ENCODE results near the gene CADM4.

CADM4 gene

DNA sequence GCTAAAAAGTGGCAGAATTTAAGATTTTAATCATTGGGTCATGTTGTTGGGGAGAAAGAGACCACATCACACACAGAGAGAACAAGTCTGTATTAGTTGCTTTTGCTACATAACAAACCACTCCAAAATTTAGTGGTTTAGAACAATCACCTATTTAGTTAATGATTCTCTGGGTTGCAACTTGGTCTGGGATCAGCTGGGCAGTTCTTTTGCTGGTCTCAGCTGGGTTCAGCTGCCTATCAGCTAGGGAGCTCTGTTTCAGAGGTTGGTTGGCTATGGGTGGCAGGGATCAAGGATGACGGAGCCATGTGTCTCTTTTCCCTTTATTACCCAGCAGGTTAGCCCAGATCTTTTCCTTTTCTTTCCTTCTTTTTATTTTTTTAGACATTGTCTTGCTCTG, 55.2 kb downstream of the CADM4 start:
- no peak overlapping the region for H3K4me3 ChIP-seq (ENCODE audit: low read length)
- 0 out of 2 replicates have a peak overlapping the region, but pooled peaks have one; percentile 5 for H3K4me2 ChIP-seq (ENCODE audit: low read length)
- H3K4me1 ChIP-seq (ENCODE audit: control insufficient read depth, low read length) = peaks cover 43% of the 10 kb centered on the region
- no peak overlapping the region for H3K27ac ChIP-seq (ENCODE audit: low read depth, low read length)
- no peaks in the 10 kb centered on the region; the same call in 1 of the 2 replicates for H3K36me3 ChIP-seq (ENCODE audit: control insufficient read depth, low read length)
- H3K9me3 ChIP-seq (ENCODE audit: control insufficient read depth, insufficient read depth, low read length) = no peaks in the 10 kb centered on the region
- no peaks in the 10 kb centered on the region for H4K20me1 ChIP-seq (ENCODE audit: control insufficient read depth, insufficient read depth, low read depth, low read length)
- H3K79me2 ChIP-seq (ENCODE audit: control insufficient read depth, low read length) = no peaks in the 10 kb centered on the region
- TF ChIP-seq, protein P1, sequence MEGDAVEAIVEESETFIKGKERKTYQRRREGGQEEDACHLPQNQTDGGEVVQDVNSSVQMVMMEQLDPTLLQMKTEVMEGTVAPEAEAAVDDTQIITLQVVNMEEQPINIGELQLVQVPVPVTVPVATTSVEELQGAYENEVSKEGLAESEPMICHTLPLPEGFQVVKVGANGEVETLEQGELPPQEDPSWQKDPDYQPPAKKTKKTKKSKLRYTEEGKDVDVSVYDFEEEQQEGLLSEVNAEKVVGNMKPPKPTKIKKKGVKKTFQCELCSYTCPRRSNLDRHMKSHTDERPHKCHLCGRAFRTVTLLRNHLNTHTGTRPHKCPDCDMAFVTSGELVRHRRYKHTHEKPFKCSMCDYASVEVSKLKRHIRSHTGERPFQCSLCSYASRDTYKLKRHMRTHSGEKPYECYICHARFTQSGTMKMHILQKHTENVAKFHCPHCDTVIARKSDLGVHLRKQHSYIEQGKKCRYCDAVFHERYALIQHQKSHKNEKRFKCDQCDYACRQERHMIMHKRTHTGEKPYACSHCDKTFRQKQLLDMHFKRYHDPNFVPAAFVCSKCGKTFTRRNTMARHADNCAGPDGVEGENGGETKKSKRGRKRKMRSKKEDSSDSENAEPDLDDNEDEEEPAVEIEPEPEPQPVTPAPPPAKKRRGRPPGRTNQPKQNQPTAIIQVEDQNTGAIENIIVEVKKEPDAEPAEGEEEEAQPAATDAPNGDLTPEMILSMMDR (IDR thresholded peaks at IDR 0.05; ENCODE audit: low read depth, low read length, poor library complexity, severe bottlenecking) = no peak
- no peaks in the 10 kb centered on the region for H3K27me3 ChIP-seq (ENCODE audit: control insufficient read depth, low read length)
- peaks cover 10% of the 10 kb centered on the region for H3F3A ChIP-seq (ENCODE audit: control insufficient read depth, insufficient read depth)
- H3K9me2 ChIP-seq (replicated peaks; ENCODE audit: control insufficient read depth, low read length) = no peaks in the 10 kb centered on the region

DNA sequence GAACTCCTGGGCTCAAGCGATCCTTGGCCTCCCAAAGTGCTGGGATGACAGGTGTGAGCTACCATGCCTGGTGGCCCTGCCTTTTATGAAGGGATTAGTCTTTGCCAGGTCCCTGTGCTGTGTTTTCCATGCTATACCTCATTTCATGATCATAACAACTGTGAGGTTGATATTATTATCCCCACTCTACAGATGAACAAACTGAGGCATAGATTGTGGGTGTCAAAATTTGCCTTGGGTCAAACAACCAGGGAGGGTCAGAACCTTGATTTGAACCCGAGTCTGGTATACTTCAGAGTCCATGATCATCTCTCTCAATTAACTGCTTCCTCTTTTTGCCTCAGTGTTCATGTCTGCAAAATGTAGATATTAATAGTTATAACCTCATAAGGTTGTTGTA, 57.2 kb downstream of the CADM4 start:
- H3K4me2 ChIP-seq (ENCODE audit: low read length) = peak overlapping the region; percentile 46
- no peaks in the 10 kb centered on the region for H3K9me3 ChIP-seq (ENCODE audit: control insufficient read depth, insufficient read depth, low read length)
- H3K36me3 ChIP-seq (ENCODE audit: control insufficient read depth, low read length) = no peaks in the 10 kb centered on the region; the same call in 1 of the 2 replicates
- peaks cover 43% of the 10 kb centered on the region for H3K4me1 ChIP-seq (ENCODE audit: control insufficient read depth, low read length)
- H3K4me3 ChIP-seq (ENCODE audit: low read length) = no peak overlapping the region
- no peak overlapping the region for H3K27ac ChIP-seq (ENCODE audit: low read depth, low read length)
- H3K27me3 ChIP-seq (ENCODE audit: control insufficient read depth, low read length) = peaks cover 8% of the 10 kb centered on the region; the same call in 1 of the 2 replicates
- no peak for TF ChIP-seq EZH2phosphoT487 (IDR thresholded peaks at IDR 0.05; ENCODE audit: borderline replicate concordance, low read length)
- TF ChIP-seq, protein P1 (IDR thresholded peaks at IDR 0.05; ENCODE audit: low read depth, low read length, poor library complexity, severe bottlenecking) = no peak
- H3K9me2 ChIP-seq (replicated peaks; ENCODE audit: control insufficient read depth, low read length) = no peaks in the 10 kb centered on the region
- H3K79me2 ChIP-seq (ENCODE audit: control insufficient read depth, low read length) = no peaks in the 10 kb centered on the region
- H3F3A ChIP-seq (ENCODE audit: control insufficient read depth, insufficient read depth) = peaks cover 10% of the 10 kb centered on the region
- H4K20me1 ChIP-seq (ENCODE audit: control insufficient read depth, insufficient read depth, low read depth, low read length) = no peaks in the 10 kb centered on the region

DNA sequence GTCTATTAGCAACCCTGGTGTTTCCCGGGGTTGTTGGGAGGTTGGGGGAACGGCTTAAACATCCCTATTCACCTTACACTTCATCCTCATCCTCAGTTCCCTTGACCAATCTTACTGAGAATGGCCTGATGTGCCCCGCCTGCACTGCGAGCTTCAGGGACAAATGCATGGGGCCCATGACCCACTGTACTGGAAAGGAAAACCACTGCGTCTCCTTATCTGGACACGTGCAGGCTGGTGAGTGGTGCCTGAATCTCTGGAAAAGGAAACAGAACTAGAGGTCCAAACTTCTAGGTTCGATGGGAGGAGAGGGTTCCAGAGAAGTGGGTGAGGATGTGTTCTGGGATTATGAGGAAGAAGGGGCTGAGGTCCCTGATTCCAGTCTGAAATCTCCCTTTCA, 58.2 kb downstream of the CADM4 start:
- Histone ChIP-seq H3K9me2 (replicated peaks; ENCODE audit: control insufficient read depth, low read length) (no peaks in the 10 kb centered on the region), H3K27me3 (ENCODE audit: control insufficient read depth, low read length) (peaks cover 8% of the 10 kb centered on the region; the same call in 1 of the 2 replicates), H3F3A (ENCODE audit: control insufficient read depth, insufficient read depth) (peaks cover 10% of the 10 kb centered on the region)

More for the DNA sequence above, 58.2 kb downstream of the CADM4 start:
- H4K20me1 ChIP-seq (ENCODE audit: control insufficient read depth, insufficient read depth, low read depth, low read length) = no peaks in the 10 kb centered on the region
- H3K79me2 ChIP-seq (ENCODE audit: control insufficient read depth, low read length) = no peaks in the 10 kb centered on the region
- H3K27ac ChIP-seq (ENCODE audit: low read depth, low read length) = no peak overlapping the region
- H3K4me1 ChIP-seq (ENCODE audit: control insufficient read depth, low read length) = peaks cover 43% of the 10 kb centered on the region
- H3K9me3 ChIP-seq (ENCODE audit: control insufficient read depth, insufficient read depth, low read length) = no peaks in the 10 kb centered on the region
- no peak for TF ChIP-seq EZH2phosphoT487 (IDR thresholded peaks at IDR 0.05; ENCODE audit: borderline replicate concordance, low read length)
- TF ChIP-seq, protein P1 (IDR thresholded peaks at IDR 0.05; ENCODE audit: low read depth, low read length, poor library complexity, severe bottlenecking) = no peak
- H3K36me3 ChIP-seq (ENCODE audit: control insufficient read depth, low read length) = no peaks in the 10 kb centered on the region; the same call in 1 of the 2 replicates
- peak overlapping the region; percentile 46 for H3K4me2 ChIP-seq (ENCODE audit: low read length)
- 0 out of 2 replicates have a peak overlapping the region, but pooled peaks have one; percentile 8 for H3K4me3 ChIP-seq (ENCODE audit: low read length)
